ENCODE measurements around the gene UNG. TPM values are rescaled to one million over a fixed set of nuclear protein-coding genes. Genes with fewer than 3 reads are reported as not detected.

The UNG gene
- total RNA-seq, 1 experiment from 2014 or later = 188 TPM

DNA sequence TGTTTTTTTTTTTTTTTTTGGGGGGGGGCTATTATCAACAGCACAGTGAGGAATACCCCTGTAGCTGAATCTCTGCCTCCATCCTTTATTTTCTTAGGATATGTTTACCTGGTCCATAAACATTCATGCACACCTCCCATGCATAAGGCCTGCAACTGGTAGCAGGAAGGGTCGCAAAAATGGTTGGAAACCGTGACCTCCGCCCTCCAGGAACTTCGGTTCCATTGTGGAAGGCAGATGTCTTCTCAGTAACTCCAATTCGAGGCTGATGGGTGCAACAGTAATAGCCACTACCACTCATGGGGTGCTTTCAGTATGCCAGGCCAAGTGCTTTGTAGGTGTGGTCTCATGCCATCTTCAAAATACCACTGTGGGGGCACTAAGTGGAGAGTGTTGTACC is 59.2 kb downstream of the UNG start:
- Histone ChIP-seq H4K91ac (ENCODE audit: insufficient read length, low read depth, low read length) (no peak overlapping the region), H4K5ac (ENCODE audit: insufficient read length, low read depth, low read length) (no peak overlapping the region), H3K79me1 (ENCODE audit: insufficient read depth, low read depth, low read length, poor library complexity, severe bottlenecking) (no peaks in the 10 kb centered on the region), H3K4ac (ENCODE audit: low read depth, low read length) (no peak overlapping the region), H3K9ac (ENCODE audit: extremely low read depth, insufficient read length, low read length) (no peak overlapping the region), H3K18ac (ENCODE audit: insufficient read length, low read depth, low read length) (no peak overlapping the region), H2AFZ (ENCODE audit: low read length) (no peak overlapping the region), H2BK20ac (ENCODE audit: low read depth, low read length, poor library complexity, severe bottlenecking) (no peak overlapping the region), H3K9me3 (ENCODE audit: control insufficient read depth, low read depth, low read length) (no peaks in the 10 kb centered on the region), H2BK15ac (ENCODE audit: low read depth, low read length) (no peak overlapping the region), H3K14ac (ENCODE audit: insufficient read depth, low read length) (no peak overlapping the region), H3K27ac (ENCODE audit: insufficient read length, low read depth, low read length) (no peak overlapping the region), H3K23ac (ENCODE audit: insufficient read length, low read depth, low read length) (no peak overlapping the region), H3K79me2 (ENCODE audit: insufficient read depth, low read length) (no peaks in the 10 kb centered on the region), H4K20me1 (ENCODE audit: control insufficient read depth, insufficient read depth, insufficient read length) (no peaks in the 10 kb centered on the region), H2AK5ac (ENCODE audit: insufficient read length, low read length) (no peak overlapping the region), H2BK120ac (ENCODE audit: low read depth, low read length, poor library complexity, severe bottlenecking) (no peak overlapping the region), H2BK5ac (ENCODE audit: insufficient read length, low read length) (no peak overlapping the region), H3K56ac (ENCODE audit: insufficient read length, low read depth, low read length) (no peak overlapping the region), H3K4me2 (ENCODE audit: insufficient read depth, insufficient read length, low read length) (no peak overlapping the region), H3K4me1 (ENCODE audit: insufficient read depth, low read length) (no peaks in the 10 kb centered on the region), H3K23me2 (ENCODE audit: insufficient read length, low read depth, low read length, poor library complexity, severe bottlenecking) (peaks cover 8% of the 10 kb centered on the region), H3T11ph (ENCODE audit: low read length) (no peak overlapping the region), H4K8ac (replicated peaks; ENCODE audit: insufficient read length, low read depth, low read length) (no peak overlapping the region), H3K27me3 (ENCODE audit: insufficient read depth, low read length) (no peaks in the 10 kb centered on the region), H2BK12ac (ENCODE audit: insufficient read length, low read depth, low read length) (no peak overlapping the region)
- DNase-seq = no peak
- H3K27me3 Mint-ChIP-seq (ENCODE audit: low read depth) = peaks cover 15% of the 10 kb centered on the region
- no peak overlapping the region; a peak in 1 of 5 replicates for H3K4me3 Mint-ChIP-seq
- peaks cover 13 to 15% of the 10 kb centered on the region in 2 experiments for H3K4me1 Mint-ChIP-seq
- WGBS (ENCODE audit: extremely low coverage, insufficient read length, low lambda C conversion rate) = no CpG with 5 or more reads among the region's 5 CpGs
- no peaks in the 10 kb centered on the region for H3K9me3 Mint-ChIP-seq
- no peaks in the 10 kb centered on the region for H3K36me3 Mint-ChIP-seq (ENCODE audit: insufficient read depth in 1 of 3, low read depth in 3 of 3)
- H3K27ac Mint-ChIP-seq = no peak overlapping the region; a peak in 1 of 7 replicates
- TF ChIP-seq, protein P1, sequence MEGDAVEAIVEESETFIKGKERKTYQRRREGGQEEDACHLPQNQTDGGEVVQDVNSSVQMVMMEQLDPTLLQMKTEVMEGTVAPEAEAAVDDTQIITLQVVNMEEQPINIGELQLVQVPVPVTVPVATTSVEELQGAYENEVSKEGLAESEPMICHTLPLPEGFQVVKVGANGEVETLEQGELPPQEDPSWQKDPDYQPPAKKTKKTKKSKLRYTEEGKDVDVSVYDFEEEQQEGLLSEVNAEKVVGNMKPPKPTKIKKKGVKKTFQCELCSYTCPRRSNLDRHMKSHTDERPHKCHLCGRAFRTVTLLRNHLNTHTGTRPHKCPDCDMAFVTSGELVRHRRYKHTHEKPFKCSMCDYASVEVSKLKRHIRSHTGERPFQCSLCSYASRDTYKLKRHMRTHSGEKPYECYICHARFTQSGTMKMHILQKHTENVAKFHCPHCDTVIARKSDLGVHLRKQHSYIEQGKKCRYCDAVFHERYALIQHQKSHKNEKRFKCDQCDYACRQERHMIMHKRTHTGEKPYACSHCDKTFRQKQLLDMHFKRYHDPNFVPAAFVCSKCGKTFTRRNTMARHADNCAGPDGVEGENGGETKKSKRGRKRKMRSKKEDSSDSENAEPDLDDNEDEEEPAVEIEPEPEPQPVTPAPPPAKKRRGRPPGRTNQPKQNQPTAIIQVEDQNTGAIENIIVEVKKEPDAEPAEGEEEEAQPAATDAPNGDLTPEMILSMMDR (conservative IDR thresholded peaks at IDR 0.05) = no peak
